Ammon's horn (tissue), 1 donor: ENCODE data around the gene NRXN3.
A peak's percentile ranks its signal among the peaks of the same experiment; 100 is the strongest.
"Not testable (repeated sequence)": the region's sequence is repeated elsewhere in the genome, so short reads cannot be mapped to it uniquely, and the experiment has no call there.

Source experiments
- DNase-seq: peaks from one replicate; pipeline ENCODE4 v3.0.0-alpha.2; 2016; ENCODE audit warnings: low spot score

The NRXN3 gene

GRCh38 chr14:79011091-79011919 lies 841.1 kb downstream of the NRXN3 start:
- peak; percentile 55 for DNase-seq

DNA sequence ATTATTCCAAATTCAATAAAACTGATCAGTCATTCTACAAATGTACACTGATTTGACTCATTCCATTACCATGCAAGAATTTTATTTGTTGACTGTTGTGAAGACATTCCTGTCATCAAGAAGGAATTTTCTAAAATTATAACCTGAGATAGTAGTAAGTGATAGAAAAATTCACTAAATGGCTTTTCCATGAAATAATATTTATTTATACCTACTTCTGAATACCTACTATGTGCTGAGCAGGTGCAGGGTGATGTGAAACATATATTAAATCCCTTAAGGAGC lies 841.7 kb downstream of the NRXN3 start:
- DNase-seq: no peak

- DNase-seq: no peak
Measured at GRCh38 chr14:79016828-79017505, 846.8 kb downstream of the NRXN3 start.

GRCh38 chr14:79017561-79017960 lies 847.4 kb downstream of the NRXN3 start:
- DNase-seq: no peak

- DNase-seq: no peak
Measured at GRCh38 chr14:79018836-79019235, 848.7 kb downstream of the NRXN3 start.

GRCh38 chr14:79019898-79020297 lies 849.7 kb downstream of the NRXN3 start:
- DNase-seq: not testable (repeated sequence)

DNA sequence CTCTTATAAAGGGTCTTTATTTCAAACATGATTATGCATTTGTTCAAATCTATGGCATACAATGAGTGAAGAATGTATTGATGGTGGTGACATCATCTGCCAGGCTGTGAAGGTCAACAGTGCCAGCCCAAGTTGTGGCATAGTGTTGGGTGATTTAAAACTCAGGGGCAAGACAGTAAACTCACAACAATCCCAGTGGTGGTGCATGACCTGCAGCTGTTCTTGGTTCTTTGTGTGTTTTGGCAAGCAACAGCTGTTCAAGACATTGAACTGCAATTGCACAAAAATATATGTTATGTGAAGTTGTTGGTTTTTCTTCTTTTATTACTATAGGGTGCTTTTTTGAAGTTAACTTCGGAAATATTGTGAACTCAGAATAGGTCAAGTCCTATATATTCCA lies 851.6 kb downstream of the NRXN3 start:
- DNase-seq: no peak

GRCh38 chr14:79027138-79027537 lies 857.0 kb downstream of the NRXN3 start:
- DNase-seq: no peak

DNA sequence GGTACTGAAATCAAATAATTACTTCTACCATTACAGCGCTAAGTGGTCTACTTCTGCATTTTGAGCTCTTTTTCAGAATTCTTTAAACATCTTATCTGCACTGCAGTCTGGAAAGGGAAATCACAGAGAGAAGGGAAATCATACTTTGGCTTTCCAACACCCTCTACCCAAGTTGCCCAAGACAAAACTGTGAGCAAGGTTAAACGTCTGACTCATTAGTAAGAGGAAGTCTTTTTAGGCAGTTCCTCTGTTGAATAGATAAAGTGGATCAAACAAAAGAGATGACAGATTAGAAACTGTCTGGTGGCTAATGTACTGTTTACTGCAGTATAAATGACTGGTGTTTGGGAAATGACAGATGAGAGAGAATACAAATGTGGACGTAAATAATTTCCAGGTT lies 858.1 kb downstream of the NRXN3 start:
- DNase-seq: no peak

DNA sequence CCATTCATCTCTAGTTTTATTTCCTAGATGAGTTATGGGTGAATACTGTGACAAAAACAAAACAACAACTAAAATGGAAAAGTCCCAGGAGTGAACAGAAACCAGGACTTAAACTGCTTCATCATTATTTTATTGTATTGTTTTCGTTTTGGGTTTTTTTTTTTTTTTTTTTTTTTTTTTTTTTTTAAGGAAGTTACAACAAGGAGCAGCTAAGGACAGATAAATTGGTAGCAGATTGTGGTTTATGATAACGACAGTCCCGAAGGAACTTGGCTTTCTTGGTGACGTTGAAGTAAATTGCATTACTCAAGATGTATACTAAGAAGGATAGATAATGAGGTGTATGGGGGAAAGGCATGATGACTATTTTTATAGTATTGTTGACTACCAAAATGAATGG lies 866.3 kb downstream of the NRXN3 start:
- DNase-seq: no peak

GRCh38 chr14:79037106-79037505 lies 866.9 kb downstream of the NRXN3 start:
- DNase-seq: no peak

GRCh38 chr14:79037593-79037992 lies 867.4 kb downstream of the NRXN3 start:
- no peak for DNase-seq

- DNase-seq: no peak
Measured at GRCh38 chr14:79040790-79041189, 870.6 kb downstream of the NRXN3 start.

- peak; percentile 17 for DNase-seq
Measured at GRCh38 chr14:79043194-79043889, 873.2 kb downstream of the NRXN3 start.

GRCh38 chr14:79044894-79045624 lies 874.9 kb downstream of the NRXN3 start:
- peak; percentile 5 for DNase-seq

DNA sequence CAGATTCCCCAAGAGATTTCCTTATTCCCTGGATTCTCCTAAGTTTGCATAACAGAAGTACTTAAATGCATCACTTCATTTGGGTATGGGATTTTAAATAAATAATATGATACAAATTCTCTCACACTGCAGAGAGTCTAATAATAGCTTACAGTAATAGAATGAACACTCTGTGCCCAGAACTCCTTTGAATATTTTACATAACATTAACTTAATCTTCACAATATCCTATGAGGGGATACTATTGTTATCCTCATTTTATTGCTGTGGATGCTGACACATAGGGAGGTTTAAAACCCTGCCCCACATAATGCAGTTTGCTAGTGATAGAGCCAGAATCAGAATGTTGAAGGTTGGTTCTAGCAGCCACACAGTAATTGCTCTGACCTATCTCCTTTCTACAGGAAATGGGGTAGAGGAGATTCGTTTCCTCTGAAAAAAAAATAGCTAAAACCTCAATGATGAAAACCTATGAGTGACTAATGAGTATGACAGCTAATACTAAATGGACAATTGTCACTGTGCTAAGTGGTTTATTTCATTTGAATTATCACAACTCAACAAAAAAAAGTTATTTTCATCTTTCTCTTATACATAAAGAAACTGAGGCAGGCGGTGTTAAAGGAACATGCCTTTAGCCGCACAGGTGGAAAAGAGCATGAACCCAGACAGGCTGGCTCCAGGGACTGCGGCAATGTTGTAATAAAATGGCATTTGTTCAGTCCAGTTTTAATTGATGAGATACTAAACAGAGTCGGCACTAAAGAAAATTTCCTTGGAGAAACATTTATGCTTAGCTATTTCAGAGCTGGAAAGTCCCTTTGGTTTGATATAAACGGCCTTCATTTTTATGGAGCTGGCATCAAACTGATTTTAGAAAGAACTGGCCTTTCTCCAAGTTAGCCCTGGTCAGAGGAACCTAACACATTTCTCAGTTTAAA lies 880.9 kb downstream of the NRXN3 start:
- no peak for DNase-seq

- no peak for DNase-seq
Measured at GRCh38 chr14:79051742-79052141, 881.6 kb downstream of the NRXN3 start.

DNA sequence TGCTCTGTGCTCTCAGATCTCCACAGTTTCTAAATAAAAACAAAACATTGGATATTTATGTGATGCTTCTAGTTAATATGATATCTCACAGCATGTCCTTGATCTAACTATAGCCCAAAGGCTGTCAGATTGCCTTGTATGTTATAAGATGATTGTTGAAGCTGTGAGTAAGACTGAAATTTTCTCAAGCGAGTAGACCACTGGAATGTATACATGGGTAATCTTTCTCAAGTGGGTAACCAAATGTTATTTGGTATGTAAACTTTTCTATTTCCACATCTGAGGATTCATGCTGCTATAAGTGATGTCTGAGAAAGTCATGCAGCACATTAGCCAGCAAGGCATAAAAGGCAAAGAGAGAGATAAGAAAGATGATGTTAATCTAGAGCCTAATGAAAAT lies 886.7 kb downstream of the NRXN3 start:
- DNase-seq: no peak

DNA sequence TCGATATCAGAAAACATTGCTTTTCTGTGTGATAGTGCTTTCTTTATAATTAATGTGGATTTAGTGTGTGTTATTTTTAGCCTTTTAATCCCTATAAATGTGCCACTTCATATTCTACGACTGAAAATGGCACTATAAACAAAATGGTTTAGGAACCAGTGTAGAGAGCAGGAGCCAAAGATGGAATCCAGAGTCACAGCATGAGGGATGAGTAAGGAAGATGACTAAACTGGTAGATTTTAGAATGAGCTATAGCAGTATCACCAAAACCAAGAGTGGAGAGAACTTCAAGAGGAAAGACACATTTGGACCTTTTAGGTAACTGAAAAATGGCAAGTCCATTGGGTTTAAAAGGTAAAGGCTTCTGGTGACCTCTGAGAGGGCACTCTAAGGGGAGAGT lies 887.2 kb downstream of the NRXN3 start:
- no peak for DNase-seq

DNA sequence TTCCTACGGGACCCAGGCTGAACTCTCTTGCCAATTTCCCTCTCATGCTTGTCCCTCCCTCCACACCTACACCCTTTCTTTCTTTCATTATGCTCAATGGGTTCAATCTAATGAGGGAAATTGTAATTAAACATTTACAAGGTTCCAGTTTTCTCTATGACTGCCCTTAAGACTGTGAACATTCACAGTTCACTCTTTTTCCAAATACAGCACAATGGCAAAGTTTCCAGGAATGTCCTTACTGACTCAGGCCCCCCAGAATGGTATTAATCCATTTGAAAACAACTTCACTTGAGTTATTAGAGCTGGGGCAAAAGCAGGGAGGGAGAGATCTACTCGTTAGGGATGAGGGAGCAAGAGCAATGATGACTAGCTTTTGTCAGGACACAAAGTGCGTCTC lies 892.1 kb downstream of the NRXN3 start:
- no peak for DNase-seq

DNA sequence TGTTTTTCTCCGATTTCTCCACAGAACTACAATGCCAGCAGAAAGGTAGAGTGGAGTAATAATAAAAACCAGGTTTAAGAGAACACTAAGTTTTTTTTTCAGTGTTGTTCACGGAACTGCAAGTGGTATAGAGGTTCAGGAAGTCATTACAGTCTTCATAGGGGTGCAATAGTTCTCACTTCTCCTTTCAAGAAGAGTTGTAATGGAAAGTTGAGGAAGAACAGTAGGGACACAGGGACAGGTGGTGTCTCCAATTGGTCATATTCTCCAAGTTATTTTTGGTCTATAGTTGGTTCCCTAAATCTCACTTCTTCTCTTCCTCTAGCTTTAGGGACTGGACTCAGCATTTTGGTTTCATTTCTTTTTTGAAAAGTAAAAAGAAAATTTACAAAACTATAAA lies 894.0 kb downstream of the NRXN3 start:
- peak; percentile 15 for DNase-seq
